HG02885 (cell line): ENCODE results near the gene DOK1.

Source experiments
- ATAC-seq: cut with Tn5 transposase; IDR thresholded peaks from one replicate; pipeline ENCODE4 v1.9.1; 2021; ENCODE audit warnings: mild to moderate bottlenecking; ENCODE audit not compliant: unreplicated experiment, poor library complexity

DOK1 gene

DNA sequence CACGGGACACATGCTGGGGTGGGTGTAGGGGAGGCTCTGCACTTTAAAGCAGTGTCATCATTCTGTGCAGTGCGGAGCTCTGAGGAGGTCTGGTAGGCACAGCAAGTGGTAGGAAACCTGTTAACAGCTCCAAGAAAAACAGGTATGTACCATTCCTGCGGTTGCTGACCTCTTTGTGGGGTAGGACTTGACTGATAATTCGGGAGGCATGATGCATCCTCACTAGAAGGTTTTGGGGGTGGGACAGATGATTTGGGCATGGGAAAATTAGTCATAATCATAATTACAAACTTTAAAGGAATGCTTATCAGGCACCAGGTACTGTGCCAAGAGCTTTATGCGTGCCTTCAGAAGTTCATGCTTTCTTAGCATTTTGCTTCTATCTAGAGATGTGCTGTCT lies 9.7 kb downstream of the DOK1 start:
- ATAC-seq, result no peak

DNA sequence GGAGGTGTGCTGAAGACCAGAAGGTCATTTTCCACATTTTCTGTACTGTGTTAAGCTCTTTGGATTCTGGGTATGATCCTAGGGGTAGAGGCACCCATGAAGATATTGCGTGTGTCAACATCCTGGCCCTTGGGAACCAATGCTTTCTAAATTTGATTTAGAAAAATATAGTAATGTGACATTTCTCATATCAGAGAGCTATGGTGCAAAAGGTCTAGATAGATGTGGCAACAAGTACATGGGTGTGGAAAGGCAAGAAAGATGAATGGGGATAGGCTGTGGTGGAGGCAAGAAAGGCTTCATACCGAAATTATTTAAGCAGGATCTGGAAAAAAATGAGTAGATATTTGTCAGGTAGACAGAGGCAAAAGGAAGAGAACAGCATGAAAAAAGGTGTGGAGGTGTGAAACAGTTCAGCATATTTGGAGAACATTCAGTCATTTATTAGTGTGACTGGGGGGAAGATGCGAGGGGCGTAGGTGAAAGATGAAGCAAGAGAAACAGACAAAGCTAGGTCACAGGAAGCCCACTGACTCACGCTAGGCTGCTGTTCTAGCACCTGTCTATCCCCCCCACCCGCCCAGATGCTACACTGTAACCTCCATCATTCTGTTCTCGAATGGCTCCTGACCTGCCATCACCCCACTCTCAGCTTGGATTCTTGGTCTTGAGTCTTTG lies 11.7 kb downstream of the DOK1 start:
- no peak for ATAC-seq

DNA sequence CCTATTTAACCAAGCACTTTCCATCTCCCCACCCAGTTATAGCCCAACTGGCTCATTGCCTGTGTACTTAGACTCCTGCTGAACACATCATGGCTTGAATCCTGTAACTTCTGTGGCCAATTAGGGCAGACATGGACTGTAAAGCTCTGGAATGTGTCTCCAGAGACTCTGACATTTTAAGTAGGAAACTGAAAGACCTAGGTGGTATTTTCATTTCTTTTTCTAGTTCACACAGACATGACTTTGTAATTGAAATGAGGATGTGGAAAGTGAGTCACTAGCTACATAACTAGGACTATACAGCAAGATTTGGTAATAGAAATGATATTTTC lies 12.2 kb downstream of the DOK1 start:
- ATAC-seq, result no peak

DNA sequence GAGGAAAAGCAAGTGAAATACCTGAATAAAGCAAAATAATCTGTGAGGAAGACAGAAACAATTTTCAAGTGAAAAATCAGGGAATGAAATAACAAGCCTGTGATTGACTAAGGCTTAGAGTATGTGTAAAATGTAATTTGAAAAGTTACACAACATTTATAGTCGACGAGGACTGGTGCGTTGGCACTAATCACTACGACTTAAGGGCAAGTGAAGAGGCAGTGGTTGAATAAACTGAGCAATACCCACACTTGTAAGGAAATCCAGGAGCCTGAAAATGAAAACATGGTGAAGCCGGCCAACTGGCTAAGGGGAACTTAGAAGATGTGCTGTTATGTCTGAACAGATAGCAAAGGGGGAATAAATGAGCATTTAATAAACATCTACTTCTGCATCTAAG lies 13.4 kb downstream of the DOK1 start:
- no peak for ATAC-seq

DNA sequence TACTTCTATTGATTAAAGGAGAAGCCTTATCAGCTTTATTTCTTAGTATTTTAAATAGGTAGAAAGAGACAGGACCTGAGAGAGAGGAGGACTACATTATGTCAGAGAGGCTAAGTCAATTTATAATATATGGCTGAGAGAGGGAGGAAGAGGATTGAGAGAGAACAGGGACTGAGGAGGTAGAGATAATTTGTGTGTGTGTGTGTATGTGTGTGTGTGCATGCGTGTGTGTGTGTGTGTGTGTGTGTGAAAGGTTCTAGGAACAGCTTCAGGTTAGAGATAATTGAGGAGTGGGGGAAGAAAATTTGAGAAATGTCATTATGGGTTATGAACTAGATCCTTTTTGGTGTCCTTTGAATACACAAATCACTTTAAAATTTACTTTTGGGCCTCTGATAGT lies 15.2 kb downstream of the DOK1 start:
- ATAC-seq, result no peak

DNA sequence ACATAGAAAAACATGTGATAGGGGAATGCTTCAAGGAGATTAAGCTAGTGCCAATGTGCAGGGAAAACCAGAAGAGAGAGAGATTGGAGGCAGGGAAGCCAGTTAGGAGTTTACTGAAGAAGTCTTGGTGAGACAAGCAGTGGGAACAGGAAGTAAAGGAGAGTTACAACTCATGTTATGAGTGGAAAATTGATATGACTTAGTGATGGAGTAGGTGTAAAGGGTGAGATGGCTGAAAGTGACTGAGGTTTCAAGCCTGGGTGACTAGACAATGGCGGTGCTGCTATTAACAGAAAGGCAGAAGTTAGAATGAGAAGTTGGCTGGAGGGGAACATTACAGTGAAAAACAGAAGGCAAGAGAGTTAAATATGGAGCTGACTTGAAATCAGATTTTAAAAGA lies 16.5 kb downstream of the DOK1 start:
- ATAC-seq, result peak; percentile 79

DNA sequence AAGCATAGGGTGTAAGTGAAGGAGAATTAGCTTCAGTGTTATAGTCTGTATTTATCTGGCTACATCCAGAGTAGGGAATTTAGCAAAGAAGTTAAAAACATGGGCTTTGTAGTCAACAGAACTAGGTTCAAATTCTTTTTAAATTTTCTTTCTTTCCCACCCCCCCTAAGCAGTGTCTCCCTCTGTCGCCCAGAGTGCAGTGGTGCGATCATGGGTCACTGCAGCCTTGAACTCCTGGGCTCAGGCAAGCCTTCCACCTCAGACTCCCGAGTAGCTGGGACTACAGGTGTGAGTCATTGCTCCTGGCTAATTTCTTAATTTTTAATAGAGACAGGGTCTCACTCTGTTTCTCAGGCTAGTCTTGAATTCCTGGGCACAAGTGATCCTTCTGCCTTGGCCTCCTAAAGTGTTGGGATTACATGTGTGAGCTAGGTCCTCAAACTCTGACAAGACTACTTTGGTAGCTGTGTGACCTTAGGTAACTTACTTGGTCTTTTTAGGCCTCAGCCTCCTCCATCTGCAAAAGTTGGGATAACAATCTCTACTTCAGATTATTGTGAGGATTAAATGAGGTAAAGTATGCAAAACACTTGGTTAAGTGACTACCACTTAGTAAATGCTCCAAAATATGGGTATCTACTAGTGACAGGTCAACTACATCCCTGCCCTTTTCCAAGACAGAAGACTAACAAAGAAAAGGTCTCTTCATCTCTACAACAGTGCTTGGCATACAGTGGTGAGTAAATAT lies 17.8 kb downstream of the DOK1 start:
- ATAC-seq, result no peak

DNA sequence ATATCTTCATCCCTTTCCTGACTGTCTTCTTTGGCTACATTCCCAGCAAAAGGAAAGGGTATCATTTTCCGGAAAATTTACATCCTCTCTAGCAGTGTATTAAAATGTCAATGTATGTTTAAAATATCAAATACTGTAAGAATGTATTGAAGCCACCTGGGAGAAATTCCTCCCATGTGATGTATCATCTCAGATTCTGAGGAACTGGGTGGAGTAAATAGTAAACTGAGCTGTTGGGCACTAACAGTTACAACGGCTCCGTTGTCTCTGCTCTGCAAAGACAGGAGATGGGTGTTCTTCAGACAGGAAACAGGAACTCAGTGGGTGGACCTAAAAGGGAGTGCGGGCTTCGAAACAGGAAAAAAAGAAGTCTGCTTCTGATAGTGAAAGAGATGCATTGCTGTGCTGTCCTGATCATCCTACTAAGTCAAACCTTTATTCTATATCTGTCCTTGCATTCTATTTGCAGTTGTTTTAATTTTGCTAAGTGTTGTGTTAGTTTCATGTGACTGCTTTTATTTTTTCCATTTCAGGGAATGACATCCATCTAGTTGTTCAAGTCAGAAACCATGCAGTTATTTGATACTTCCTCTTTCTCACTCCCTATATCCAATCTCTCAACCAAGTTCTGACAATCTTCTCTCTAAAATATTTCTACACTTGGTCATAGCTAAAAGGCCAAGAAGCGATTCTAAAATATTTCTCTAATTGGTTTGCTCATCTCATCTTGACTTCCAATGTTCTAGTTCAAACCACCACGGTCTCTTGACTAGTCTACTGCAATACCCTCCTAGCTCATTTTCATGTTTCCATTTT lies 19.4 kb downstream of the DOK1 start:
- peak; percentile 52 for ATAC-seq

DNA sequence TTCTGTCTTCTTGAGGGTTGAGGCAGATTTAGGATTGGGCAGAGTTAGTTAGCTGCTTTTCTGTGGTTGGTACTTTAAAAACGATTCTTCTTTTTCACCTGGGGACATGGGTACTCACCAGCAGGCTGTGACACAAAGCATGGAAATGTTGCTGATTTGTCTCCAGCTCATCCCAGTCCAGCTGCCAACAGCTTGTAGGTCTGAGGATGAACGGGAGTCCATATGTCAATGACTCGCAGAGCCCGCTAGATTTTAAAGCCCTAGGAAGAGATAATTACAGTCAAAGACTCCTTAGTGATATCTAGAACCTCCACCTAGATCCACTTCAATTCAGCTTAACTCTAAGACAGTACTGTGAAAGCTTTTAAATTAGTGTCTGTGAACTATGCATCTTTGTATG lies 20.8 kb downstream of the DOK1 start:
- ATAC-seq, result no peak

DNA sequence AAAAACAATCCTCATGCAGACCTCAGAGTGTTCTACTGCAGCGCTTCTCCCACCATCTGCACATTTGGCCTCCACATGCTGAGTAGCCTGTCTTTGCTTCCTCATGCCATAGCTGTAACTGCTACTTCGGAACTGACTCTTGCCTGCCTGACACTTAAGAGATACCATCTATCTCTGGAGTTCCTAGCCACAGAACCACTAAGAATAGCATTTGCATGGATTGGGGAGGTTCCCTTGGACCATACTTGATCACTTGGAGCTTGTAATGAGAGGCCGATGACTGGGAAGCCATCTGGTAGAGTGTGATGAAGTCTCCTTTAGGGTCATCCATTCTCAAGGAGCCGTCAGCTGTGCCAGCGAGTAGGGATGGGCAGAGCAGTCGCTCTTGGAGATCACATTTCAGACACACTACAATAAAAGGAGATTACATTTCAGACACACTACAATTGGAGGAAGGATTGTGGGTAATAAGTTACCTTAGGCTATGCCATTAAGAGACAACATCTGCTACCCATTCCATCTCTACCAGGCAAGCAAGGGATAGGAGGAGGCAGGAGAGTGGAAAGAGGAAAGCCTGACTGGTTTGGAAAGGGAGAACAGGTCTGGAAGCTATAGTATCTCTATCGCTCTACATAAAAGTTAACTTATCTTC lies 21.8 kb downstream of the DOK1 start:
- ATAC-seq, result no peak

DNA sequence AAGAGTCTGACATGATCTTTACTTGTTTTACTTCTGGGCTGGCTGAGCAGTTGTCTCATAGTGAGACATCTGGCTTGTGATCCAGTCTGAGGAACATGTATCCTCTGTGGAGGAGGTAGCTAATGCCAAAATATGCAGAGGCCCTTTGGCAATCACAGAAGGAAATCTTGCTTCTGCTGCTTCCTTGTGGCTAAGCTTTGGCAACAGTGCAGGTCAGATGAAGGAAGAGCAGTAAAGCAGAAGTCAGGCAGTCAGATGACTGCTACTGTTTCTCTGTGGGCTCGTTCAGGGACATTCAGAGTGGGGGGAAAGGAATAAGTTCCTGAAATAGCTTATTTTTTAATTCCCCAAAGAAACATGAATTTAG lies 22.3 kb downstream of the DOK1 start:
- peak; percentile 15 for ATAC-seq

DNA sequence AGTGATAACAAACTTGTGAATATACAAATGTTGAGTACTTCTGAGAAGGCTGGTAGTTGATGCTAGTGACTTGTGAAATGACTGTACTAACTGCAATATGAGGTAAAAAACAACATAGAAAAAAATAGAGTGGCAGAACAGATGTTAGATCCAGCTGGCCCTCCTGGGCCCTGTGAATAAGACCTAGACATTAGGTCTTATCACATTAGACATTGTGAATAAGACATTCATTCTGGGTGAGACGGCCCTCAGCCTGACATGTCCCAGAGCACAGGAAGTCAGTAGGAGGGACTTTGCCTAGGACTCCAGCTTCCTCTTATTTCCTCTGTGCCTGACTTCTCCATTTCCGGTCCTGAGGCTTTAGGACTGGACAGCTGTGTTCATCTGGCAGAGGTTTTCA lies 22.9 kb downstream of the DOK1 start:
- ATAC-seq, result peak; percentile 45

DNA sequence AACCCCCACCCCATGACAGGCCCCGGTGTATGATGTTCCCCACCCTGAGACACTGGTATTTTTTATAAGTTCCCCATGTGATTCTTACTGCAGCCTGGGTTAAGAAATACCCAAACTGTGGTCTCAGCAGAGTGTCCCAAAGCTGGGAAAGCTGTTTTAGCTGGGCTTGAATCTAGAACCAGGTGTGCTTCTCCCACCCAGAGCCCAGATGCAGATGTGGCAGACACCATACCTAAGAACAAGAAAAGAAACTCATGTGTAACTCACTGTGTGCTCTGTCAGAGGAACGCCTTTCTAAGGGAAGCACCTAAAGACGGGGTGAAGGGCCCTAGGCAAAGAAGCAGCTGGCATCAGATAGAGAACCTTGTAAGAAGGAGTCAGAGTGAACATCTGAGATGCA lies 23.9 kb downstream of the DOK1 start:
- no peak for ATAC-seq

DNA sequence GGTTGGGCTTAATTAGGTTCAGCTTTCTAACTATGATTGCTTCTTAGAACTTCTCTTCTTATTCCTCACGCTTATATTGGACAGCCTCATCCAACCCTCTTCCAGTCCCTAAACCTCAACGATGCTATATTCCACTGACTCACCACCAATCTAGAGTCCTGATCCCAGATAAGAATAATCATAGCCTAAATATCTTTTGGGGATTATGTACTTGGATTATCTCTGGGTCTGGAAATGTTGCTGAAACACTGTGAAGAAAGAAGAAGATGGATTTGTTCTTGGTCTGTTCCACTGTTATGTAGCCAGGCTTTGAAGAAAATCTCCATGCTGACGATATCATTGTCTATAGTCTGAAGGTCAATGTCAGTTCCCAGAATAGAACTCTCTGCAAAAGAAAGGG lies 26.9 kb downstream of the DOK1 start:
- no peak for ATAC-seq

DNA sequence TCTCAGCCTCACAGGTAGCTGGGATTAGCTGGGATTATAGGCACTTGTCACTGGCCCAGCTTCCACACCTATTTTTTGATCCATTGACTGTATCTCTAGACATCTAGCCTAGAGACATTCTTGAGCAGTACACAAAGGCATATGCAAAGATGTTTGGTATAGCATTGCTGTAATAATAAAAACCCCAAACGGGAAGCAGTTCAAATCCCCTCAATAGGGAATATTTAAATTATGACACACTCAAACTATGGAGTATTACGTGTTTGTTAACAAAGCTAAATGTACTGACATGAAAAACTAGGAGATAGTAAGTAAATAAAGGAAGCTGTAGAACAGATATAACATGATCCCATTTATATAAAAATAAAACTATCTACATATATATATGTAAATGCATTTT lies 27.7 kb downstream of the DOK1 start:
- no peak for ATAC-seq

DNA sequence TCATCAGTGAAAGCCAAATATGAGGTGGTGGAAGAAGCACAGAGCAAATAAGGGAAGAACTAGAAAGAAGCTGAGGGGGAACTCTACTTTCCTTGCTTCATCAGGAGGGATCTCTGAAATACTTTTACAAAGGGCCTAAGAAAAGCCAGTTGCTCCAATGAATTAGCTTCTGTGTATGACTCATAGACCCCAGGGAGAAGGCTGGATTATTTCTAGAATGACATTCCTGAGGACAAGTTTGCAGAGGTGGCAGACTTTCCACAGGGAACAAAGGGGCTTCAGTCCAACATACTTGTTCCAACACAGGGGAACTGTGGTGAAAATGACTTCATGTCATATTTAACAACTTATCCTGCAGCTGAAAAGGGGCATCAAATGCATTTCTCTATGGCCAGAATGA lies 29.0 kb downstream of the DOK1 start:
- no peak for ATAC-seq

DNA sequence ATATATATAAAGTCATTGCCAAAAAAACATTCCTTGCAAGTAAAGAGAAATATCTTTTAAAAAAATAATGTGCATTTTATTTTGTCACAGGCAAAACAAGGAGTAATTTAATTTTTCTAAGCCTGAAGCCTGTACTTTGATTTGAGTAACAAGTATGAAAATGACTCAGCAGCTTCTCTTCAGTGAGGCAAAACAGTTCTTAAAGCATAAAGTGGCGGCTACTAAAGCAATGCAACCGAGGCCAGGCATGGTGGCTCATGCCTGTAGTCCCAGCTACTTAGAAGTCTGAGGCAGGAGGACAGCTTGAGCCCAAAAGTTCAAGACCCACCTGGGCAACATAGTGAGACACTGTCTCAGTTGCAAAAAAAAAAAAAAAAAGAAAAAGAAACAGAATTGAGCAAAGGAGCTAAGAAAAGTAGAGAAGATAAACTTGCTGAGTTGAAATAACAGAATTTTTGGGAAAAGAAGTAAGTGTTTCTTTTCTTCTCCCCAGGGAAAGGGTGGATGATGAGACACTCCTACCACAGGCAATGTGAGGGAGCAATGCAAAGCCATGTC lies 29.6 kb downstream of the DOK1 start:
- peak; percentile 71 for ATAC-seq

DNA sequence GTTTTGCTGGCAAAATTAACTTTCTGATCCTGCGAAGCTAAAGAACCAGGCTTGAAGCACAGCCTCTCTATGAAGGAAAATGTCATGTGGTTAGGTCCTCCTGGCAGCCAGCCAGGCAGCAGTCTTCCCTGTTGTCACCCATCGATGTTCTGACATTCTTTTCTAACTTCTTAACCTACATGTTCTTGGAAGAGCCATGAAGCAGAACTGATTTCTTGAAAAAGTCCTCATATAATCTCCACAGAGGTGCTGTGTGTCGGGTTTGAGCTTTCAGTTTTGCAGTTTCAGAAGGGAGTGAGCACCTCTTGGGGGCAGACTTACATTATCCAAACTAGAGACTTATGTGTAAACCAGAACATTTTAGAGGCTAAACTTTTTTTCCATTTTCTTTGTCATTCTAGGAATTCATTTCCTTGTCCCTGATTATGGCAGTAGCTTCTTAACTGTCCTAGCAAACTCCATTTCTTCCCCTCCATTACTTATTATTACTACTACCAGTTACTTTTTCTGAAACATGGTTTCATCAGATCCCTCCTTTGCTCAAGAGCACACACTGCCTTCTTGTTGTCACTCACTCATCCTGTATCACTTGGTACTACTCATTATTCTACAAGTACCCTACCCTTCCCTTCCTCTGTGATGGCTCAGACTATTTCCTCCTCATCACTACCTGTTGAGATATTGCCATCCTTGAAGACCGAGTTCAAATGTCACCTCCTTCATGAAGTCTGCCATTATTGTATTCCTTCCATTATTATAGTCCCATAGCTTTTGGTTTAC lies 31.1 kb downstream of the DOK1 start:
- peak; percentile 35 for ATAC-seq

DNA sequence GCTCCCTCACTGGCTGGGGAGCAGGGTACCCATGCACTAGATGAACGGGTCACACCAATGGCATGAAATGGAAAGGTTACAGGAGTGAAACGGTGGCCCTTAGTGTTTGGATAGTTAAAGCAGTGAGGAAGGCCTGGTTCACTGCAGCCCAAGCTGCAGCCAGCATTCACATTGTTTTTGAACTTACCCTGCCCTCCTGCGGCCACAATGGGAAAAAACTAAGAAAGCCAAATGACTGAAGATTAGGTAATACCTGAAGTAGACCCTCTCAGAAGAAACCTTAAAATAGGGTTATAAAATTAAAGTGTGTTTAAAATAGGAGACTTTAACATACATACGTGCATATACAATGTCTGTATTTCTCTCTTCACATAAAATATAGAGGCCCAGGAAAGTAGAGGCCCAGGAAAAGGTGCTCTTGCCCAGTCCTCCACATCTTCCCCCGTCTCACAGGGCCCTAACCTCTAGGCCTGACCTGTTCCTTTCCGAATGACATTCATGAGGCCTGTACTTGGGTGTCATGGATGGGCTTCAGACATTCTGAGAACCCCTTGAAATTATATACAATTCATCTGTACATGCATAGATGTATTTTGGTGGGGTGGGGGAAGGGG lies 33.3 kb downstream of the DOK1 start:
- ATAC-seq, result peak; percentile 71

DNA sequence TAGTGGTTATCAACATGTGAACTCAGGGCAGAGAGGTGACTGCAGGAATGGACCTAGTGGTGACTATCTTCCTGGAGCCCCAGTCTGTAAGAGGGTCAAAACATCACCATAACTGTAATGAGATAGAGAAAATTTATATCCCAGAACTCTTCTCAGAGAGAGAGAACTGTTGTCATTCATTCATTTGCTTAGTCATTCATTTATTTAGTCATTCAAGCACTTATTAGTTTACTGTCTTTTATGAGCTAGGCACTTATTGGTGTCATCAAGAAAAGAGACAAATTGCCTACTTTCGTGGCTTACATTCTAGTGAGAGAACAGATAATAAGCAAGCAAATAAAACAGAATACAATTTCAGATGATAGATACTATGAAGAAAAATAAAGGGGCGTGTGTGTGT lies 34.1 kb downstream of the DOK1 start:
- no peak for ATAC-seq
